GM18909 (cell line): ENCODE data around the gene ELOVL2.
"Not testable (repeated sequence)": the region's sequence is repeated elsewhere in the genome, so short reads cannot be mapped to it uniquely, and the experiment has no call there.

Experiments used
- ATAC-seq: cut with Tn5 transposase; IDR thresholded peaks from one replicate; pipeline ENCODE4 v1.9.1; 2021; ENCODE audit warnings: mild to moderate bottlenecking; ENCODE audit not compliant: unreplicated experiment, poor library complexity

The ELOVL2 gene

GRCh38 chr6:10993896-10994295 lies 50.2 kb downstream of the ELOVL2 start:
- no peak for ATAC-seq

DNA sequence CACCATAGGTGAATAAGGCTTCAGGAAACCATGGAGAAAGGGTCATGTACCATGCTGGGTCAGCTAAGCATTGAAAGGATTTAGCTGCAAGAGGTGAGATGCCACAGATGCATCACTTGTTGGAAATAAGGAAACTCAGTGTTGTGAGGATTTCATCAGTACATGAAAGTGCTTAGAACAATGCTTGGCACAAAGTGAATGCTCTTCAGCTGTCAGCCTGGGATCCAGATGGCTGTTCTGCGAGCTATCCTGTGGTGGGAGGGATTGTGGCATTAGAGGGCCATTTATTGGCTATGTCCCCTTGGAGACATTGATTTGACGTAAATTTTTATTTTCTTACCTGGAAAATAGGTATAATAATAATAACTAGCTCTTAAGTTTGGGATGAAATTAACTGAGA lies 53.0 kb downstream of the ELOVL2 start:
- ATAC-seq = no peak

DNA sequence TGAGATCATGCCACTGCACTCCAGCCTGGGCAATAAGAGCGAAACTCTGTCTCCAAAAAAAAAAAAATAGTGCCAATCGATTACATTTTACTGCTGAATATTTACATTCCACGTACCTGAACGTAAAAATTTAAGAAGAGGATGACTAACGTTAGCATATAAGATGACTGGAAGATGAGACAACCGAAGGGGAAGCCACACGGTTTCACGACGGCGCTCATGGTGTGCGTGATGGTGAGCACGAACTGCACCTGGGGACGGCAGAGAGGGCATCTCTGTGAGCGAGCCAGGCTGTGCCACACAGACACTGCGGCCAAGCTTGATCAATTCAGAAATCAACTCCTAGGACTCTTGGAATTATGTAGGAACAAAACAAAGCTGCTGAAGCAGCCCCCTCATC lies 54.5 kb downstream of the ELOVL2 start:
- ATAC-seq = no peak

DNA sequence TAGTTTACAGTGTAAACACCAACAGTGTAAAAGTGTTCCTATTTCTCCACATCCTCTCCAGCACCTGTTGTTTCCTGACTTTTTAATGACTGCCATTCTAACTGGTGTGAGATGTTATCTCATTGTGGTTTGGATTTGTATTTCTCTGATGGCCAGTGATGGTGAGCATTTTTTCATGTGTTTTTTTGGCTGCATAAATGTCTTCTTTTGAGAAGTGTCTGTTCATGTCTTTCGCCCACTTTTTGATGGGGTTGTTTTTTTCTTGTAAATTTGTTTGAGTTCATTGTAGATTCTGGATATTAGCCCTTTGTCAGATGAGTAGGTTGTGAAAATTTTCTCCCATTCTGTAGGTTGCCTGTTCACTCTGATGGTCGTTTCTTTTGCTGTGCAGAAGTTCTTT lies 59.1 kb downstream of the ELOVL2 start:
- ATAC-seq = not testable (repeated sequence)

GRCh38 chr6:10981409-10981808 lies 62.7 kb downstream of the ELOVL2 start:
- ATAC-seq = no peak

DNA sequence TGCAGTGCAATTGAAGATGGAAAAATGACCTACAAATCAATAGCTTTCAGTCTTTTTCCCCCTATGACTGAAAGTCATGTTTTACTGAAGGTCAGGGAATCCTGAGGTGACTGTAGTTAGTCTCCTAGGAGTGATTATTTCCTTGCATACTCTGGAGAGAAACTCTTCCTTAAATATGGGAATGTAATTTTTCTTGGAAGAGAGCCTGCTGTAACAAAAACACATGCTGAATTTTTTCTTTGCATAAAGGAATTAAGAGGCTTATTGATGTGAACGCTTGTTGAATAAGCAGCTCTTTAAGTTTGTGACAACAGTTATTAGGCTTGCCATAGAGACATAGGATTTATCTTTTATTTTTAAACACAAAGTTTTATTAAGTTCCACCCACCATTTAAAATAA lies 64.5 kb downstream of the ELOVL2 start:
- no peak for ATAC-seq

DNA sequence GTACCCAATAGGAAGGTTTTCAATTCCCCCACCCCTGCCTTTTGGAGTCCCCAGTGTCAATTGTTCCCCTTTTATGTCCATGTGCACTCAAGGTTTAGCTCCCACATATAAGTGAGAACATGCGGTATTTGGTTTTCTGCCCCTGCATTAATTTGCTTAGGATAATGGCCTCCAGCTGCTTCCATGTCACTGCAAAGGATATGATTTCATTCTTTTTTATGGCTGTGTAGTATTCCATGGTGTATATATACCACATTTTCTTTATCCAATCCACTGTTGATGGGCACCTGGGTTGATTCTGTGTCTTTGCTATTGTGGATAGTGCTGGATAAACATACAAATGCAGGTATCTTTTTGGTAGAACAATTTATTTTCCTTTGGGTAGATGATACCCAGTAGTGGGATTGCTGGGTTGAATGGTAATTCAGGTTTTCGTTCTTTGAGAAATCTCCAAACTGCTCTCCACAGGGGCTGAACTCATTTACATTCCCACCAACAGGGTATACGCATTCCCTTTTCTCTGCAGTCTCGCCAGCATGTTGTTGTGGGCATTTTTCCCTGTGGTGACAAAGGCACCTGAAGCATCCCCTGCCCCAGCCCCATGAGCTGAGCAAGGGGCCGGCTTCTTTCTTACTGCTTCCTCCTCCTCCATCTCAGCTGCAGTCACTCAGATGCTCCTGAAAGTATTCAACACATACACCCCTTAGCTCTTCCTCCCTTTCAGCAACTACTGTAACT lies 66.7 kb downstream of the ELOVL2 start:
- no peak for ATAC-seq

DNA sequence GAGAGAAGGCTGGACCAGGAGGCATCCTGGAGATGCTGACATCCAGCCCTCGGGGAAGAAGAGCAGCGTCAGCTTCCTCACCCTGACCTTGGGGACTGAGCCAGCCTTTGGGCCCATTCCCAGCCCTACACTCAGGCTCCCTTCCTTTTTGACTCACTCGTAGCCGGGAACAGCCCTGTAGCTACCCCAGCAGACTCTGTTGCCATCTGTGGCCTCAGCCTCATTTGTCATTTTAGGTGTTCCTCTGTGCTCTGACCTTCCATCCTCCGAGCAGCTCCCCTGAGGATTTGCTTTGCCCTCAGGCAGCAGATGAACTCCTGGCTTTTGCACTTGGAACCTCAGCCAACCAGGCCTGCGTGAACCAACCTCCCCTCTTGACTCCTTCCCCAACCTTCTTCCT lies 67.5 kb downstream of the ELOVL2 start:
- no peak for ATAC-seq

DNA sequence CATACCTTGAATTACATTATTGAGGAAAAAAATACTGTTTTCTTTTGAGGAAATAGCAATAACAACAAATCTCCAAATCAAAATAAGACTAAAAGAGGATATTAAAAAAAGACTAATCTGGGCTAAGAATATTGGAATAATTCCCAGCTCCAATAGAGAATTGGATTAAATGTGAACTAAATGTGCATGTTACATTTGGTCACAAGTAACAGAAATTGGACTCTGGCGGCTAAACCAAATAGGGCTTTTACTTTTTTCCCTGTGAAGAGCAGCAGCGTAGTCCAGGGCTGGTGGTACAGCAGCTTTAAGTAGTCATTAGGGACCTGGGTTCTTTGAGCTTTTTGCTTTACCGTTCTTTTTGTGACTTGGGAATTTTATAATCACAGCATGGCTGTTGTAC lies 71.9 kb downstream of the ELOVL2 start:
- ATAC-seq = no peak

DNA sequence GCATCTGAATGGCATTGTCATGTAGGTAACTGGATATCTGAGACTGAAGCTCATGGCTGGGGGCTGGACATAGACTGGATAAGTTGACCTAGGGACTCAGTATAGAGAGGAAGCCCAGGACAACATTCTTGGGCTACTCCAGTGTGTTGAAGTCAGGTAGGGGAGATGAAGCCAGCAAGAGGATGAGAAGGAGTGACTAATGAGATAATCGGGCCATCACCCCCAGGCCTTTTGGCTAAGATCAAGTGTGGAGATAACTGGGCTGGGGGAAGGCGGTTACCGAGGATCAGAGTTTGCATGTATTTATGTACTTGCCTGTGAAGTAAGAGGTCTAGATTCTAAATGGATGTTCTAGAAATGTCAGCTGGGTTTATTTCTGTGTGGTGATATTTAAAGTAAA lies 73.4 kb downstream of the ELOVL2 start:
- no peak for ATAC-seq

DNA sequence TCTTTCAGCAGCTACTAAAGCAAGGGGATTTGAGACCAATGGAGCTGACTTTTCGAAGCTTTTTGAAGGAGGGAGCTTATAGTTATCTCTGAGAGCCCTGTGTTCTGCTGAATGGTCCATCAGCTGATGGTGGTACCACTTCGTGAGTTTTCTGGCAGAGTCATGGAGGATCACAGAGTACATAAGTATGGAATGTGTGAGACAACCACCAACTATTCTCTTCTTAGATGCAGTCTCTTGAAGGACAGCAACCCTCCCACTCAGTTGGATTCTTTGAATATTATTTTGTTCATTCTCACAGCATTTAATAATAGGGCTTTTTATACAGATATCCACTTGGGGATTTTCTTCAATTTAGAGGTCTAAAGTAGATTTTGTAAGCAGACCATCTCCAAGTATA lies 75.3 kb downstream of the ELOVL2 start:
- ATAC-seq = no peak

DNA sequence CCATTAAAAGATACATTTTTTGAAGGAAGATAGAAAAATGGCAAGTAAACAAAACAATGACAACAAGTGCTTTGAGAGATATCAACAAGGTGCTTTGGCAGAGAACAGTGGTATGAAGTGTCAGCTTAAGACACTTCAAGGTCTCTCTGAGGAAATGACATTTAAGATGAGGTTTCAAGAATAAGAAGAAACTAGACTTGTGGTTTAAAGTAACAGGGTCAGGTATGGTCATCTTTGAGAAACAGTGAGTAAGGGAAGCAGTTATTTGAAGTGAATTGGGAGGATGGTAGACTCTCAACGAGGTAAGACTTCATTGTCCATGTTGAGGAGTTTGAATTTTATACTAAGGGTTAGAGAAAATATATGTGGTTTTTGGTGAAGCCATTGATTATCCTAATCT lies 79.4 kb downstream of the ELOVL2 start:
- peak; percentile 91 for ATAC-seq

- ATAC-seq = no peak
Measured at GRCh38 chr6:10963113-10963512, 81.0 kb downstream of the ELOVL2 start.

DNA sequence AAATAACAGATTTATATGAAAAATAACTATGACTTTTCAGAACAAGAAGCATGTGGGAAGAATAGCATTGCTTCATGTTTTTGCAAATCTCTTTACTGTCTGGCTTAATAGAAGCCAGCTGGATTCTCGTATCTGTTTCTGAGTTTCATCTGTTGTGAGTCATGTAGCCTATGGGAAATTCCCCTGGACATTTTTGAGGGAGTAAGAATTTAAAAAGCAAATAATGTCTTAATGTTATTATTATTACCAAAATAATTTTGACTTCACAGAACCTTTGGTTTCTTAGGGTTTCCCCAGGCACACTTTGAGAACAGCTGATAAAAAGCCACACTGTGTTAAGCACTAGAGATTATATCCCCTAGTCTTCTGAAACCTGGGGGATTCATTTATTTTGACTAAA lies 81.4 kb downstream of the ELOVL2 start:
- ATAC-seq = no peak

- no peak for ATAC-seq
Measured at GRCh38 chr6:10961837-10962236, 82.3 kb downstream of the ELOVL2 start.

DNA sequence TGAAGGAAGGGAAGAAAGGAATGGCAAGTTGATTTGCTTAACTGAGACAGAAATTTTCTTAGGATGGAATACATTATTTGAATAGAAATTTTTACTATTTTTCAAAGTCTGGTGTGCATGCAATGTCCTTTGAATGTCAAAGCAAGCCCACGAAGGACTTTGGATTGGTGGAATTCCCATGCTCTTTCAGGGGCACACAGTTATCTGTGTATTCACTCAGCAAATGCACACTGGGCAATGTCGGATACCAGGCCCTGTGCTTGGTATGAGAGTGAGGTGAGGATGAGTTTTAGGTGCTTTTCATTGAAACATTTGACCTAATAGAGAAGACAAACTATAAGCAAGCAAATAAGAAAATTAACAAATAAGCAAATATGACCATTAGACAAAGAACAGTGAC lies 83.9 kb downstream of the ELOVL2 start:
- ATAC-seq = no peak

DNA sequence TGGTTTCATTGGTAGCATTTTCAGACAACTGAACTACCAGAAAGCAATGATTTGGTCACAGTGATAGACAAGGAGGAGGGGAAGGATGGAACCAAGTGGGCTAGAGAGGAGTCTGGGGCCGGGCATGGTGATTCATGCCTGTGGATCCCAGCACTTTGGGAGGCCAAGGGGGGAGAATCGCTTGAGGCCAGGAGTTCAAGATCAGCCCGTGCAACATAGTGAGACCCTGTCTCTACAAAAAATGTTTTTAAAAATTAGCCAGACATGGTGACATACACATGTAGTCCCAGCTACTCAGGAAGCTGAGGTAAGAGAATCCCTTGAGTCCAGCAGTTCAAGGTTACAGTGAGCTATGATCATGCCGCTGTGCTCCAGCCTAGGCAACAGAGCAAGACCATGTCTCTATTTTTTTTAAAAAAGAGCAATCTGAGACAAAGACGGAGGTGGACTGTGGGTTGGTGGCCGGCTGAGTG lies 86.7 kb downstream of the ELOVL2 start:
- ATAC-seq = no peak

GRCh38 chr6:10956776-10957175 lies 87.3 kb downstream of the ELOVL2 start:
- no peak for ATAC-seq

DNA sequence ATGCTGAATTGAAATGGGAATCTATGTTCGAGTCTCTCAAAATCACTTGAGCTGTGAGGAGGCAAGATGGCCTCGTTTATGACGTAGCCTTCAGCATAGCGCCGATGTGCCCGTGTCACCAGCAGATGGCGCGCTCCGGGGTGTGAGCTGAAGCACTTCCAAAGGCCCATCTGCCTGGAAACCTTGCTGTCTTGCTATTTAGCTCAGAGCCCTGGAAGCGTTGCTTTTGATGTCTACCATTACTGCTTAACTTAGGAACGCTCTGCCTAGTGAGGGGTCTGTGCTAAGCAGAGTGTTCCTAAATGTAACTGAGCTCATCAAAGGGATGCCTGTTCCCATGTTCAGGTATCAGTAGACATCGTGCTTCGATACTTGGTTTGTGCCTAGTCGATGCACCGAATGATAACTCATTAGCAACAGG lies 89.5 kb downstream of the ELOVL2 start:
- peak; percentile 88 for ATAC-seq

- no peak for ATAC-seq
Measured at GRCh38 chr6:10951675-10952282, 92.3 kb downstream of the ELOVL2 start.

DNA sequence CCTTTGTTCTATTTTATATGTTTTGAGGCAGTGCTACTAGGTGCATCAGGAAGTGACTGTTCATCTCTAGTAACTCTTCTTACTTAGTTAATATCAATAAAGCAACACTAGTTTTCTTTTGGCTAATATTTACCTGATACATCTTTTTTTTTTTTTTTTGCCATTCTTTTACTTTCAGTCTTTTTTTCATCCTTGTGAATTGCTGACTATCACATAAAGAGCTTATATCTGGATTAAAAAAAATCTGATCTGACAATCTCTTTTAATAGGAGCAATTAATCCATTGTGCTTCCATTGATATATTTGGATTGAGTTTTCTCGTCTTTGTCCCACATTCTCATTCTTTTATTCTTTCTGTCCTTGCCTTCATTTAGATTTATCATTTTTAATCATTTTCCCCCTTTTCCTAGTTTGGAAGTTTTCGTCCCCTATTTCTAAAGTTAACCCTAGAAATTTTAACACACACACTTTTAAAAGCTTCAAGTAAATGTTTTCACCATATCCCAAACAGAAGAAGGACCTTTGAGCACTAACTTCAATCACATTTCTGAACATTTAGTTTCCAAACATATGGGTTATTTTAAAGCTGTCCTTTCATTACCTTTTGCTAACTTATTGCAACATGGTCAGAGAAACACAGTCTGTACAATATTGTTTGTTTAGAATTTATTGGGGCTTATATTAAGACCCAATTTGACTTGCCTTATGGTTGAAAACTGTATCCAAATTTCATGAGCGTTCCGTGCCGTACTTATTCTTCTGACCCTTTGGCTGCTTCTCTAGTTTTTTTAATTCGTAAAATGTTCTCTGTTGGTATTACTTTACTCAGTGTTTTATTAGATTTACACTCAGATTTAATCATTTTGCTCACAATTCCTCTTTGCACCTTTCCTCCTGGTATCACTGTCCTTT lies 94.3 kb downstream of the ELOVL2 start:
- no peak for ATAC-seq
